Measurements from ENCODE around the gene FAM162B. TPM values are rescaled to one million over a fixed set of nuclear protein-coding genes. Genes with fewer than 3 reads are reported as not detected.

FAM162B gene
- total RNA-seq, 4 donors from 2014 or later, result 1.4 to 4.1 (median 1.8) TPM

DNA sequence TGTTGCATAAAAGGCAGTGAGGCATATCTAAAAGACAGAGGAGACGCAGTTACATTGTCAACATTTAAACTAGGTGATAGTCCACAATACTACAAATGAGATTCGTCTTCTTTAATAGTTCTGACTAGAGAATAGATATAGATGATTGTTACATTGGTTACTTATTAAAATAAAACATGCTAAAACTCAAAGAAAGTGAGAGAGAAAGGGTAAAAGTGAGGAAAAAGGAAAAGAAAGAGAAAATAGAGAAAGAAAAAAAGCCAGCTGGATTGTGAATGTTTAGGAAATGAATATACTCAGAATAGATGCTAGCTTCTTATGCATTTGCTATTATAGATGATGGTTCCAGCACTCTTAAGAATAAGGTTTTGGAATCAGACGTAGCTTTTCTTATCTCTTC lies 27.7 kb upstream of the FAM162B start:
- no peaks in the 10 kb centered on the region for H3K4me1 ChIP-seq
- 75% methylated on average over 3 of the region's 3 CpGs for WGBS
- TF ChIP-seq EP300 (IDR thresholded peaks at IDR 0.05) (no peak), CTCF (IDR thresholded peaks at IDR 0.05) (no peak), POLR2A (IDR thresholded peaks at IDR 0.05) (no peak), POLR2AphosphoS5 (IDR thresholded peaks at IDR 0.05) (no peak)
- no peak for DNase-seq (ENCODE audit: low spot score in 2 of 2)
- no peak overlapping the region for H3K4me3 ChIP-seq
- no peaks in the 10 kb centered on the region for H3K36me3 ChIP-seq
- H3K9me3 ChIP-seq, result no peaks in the 10 kb centered on the region
- H3K27me3 ChIP-seq, result no peaks in the 10 kb centered on the region
- no peak overlapping the region for H3K27ac ChIP-seq

- DNase-seq (ENCODE audit: low spot score in 2 of 2), result no peak
- no peaks in the 10 kb centered on the region for H3K36me3 ChIP-seq
- no peaks in the 10 kb centered on the region for H3K27me3 ChIP-seq
- 62% methylated on average over 5 of the region's 5 CpGs for WGBS
- H3K4me1 ChIP-seq, result no peaks in the 10 kb centered on the region
- no peaks in the 10 kb centered on the region for H3K9me3 ChIP-seq
- no peak overlapping the region for H3K4me3 ChIP-seq
- no peak overlapping the region for H3K27ac ChIP-seq
- TF ChIP-seq CTCF (IDR thresholded peaks at IDR 0.05), result no peak
- TF ChIP-seq POLR2AphosphoS5 (IDR thresholded peaks at IDR 0.05), result no peak
- no peak for TF ChIP-seq EP300 (IDR thresholded peaks at IDR 0.05)
- TF ChIP-seq POLR2A (IDR thresholded peaks at IDR 0.05), result no peak
These were observed 18.3 kb upstream of the FAM162B start for GRCh38 chr6:116783852-116784251.

- H3K4me3 ChIP-seq, result no peak overlapping the region
- no peak for DNase-seq (ENCODE audit: low spot score in 2 of 2)
These were observed 14.2 kb upstream of the FAM162B start for GRCh38 chr6:116779573-116780164.

GRCh38 chr6:116773886-116774285 lies 8.4 kb upstream of the FAM162B start:
- Histone ChIP-seq H3K9me3 (no peaks in the 10 kb centered on the region), H3K27me3 (no peaks in the 10 kb centered on the region), H3K4me3 (no peak overlapping the region), H3K4me1 (no peaks in the 10 kb centered on the region), H3K36me3 (no peaks in the 10 kb centered on the region), H3K27ac (no peak overlapping the region)
- no peak for DNase-seq (ENCODE audit: low spot score in 2 of 2)
- WGBS, result 53% methylated on average over 1 of the region's 1 CpG
- TF ChIP-seq EP300 (IDR thresholded peaks at IDR 0.05) (no peak), CTCF (IDR thresholded peaks at IDR 0.05) (no peak), POLR2AphosphoS5 (IDR thresholded peaks at IDR 0.05) (no peak), POLR2A (IDR thresholded peaks at IDR 0.05) (no peak)

More at GRCh38 chr6:116779573-116780164, 14.2 kb upstream of the FAM162B start:
- no peaks in the 10 kb centered on the region for H3K4me1 ChIP-seq
- H3K27ac ChIP-seq, result no peak overlapping the region
- H3K9me3 ChIP-seq, result no peaks in the 10 kb centered on the region
- H3K27me3 ChIP-seq, result no peaks in the 10 kb centered on the region
- H3K36me3 ChIP-seq, result no peaks in the 10 kb centered on the region
- WGBS, result 38% methylated on average over 13 of the region's 13 CpGs
- TF ChIP-seq CTCF (IDR thresholded peaks at IDR 0.05) (peak in 1 of 2 donors; percentile 9), POLR2A (IDR thresholded peaks at IDR 0.05) (no peak)

DNA sequence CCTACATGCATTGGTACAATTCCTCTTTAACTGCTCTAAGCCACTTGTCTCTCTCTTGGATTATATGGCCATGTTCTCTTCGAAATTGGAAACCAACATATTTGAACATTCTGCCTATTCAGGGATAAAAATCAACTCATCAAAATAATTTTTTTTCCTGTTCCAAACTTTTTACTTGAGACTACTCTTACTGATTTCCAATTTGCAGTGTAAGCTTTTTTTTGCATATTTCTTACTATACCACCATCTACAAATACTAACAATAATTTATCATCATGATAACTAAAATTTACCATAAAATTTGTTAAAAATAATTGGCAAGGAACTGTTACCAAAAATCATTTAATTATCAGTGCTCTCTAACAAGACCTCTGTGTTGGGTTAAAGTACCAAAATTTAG lies 6.9 kb upstream of the FAM162B start:
- H3K9me3 ChIP-seq, result no peaks in the 10 kb centered on the region
- no peak for DNase-seq (ENCODE audit: low spot score in 2 of 2)
- no peak overlapping the region for H3K4me3 ChIP-seq
- H3K27me3 ChIP-seq, result no peaks in the 10 kb centered on the region
- no peaks in the 10 kb centered on the region for H3K4me1 ChIP-seq
- TF ChIP-seq EP300 (IDR thresholded peaks at IDR 0.05) (no peak), POLR2A (IDR thresholded peaks at IDR 0.05) (no peak), CTCF (IDR thresholded peaks at IDR 0.05) (no peak), POLR2AphosphoS5 (IDR thresholded peaks at IDR 0.05) (no peak)
- WGBS, result 71% methylated on average over 1 of the region's 1 CpG
- no peak overlapping the region for H3K27ac ChIP-seq
- H3K36me3 ChIP-seq, result no peaks in the 10 kb centered on the region
